ENCODE data around the gene MUCL1. TPM values are rescaled to one million over a fixed set of nuclear protein-coding genes. Genes with fewer than 3 reads are reported as not detected.

Gene MUCL1, protein sequence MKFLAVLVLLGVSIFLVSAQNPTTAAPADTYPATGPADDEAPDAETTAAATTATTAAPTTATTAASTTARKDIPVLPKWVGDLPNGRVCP
- total RNA-seq (2021; fragmentation: NEBNext Ultra II Directional; extraction: Animal tissue kit (Norgen Biotek cat#: 25700)) (not detected in 2 replicates), polyA plus RNA-seq (2011; rRNA removed) (not detected in 2 replicates), polyA minus RNA-seq (2011; rRNA and poly(A)+ RNA removed) (not detected in 2 replicates)
- not detected for polyA plus RNA-seq (2011; cell fraction: cytosol; rRNA removed)
- polyA plus RNA-seq (2011; cell fraction: nucleus; rRNA removed): not detected
- not detected in 4 replicates for polyA plus RNA-seq (2012, experiment 1 of 2)
- not detected for polyA plus RNA-seq (2012, experiment 2 of 2)
- not detected for polyA plus RNA-seq (2013, experiment 1 of 2)
- not detected for polyA plus RNA-seq (2013, experiment 2 of 2)
- polyA minus RNA-seq (2011; cell fraction: cytosol; rRNA and poly(A)+ RNA removed): not detected
- polyA minus RNA-seq (2011; cell fraction: nucleus; rRNA and poly(A)+ RNA removed): not detected
- long read RNA-seq, experiment 1: 0 reads
- long read RNA-seq, experiment 2: 0 reads

DNA sequence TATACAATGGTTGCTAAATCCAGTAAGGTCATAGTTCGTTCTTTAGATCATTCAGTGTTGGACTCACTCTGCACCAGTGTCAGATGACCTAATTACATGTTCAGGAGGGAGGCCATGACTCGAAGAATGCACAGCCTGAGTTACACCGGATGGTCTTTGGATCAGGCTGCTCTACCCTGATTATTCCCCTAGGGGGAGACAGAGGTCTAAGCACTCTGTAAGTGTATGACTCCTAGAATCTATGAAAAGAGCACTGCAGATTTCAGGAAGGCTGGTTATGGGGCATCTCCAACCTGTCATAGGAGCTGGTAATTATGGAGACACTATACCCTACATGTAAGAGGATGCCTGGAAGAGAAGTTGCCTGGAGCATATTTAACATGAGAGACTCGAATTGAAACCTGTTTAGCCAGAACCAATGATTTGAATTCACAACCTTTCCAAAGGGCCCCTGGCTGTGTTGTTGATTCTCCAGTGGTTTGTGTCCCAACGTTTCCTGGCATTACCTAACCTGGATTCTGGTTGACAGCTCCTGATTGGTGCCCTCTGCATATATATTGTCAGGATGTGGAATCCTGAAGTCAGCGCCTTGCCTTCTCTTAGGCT is at the start of gene MUCL1:
TSS of gene MUCL1 (plus strand) at position 584 of the 606 bp plus-strand sequence. CDS start 67 bp downstream, outside the sequence.
- no peak within 1 kb of the TSS for H3K18ac ChIP-seq (ENCODE audit: extremely low read depth, low read length)
- H3K27me3 ChIP-seq (replicated peaks in 1 of 4; ENCODE audit: control insufficient read depth in 3 of 4, extremely low read depth in 1 of 4, insufficient read depth in 3 of 4, low read length in 3 of 4): peaks cover 0 to 5% (median 1%) of the 10 kb centered on the region in 4 experiments; a peak in 4 of 7 replicates
- H3K4me3 ChIP-seq (ENCODE audit: extremely low read depth in 1 of 4, insufficient read depth in 2 of 4, low read depth in 3 of 4, low read length in 4 of 4): no peak within 1 kb of the TSS
- no peak within 1 kb of the TSS for H2BK12ac ChIP-seq (ENCODE audit: low read depth, low read length)
- FAIRE-seq (peak; percentile 95), DNase-seq (ENCODE audit: low read depth in 1 of 2, low spot score in 2 of 2) (peak; percentile 49 to 86)
- H3K56ac ChIP-seq (replicated peaks; ENCODE audit: insufficient read length, low read depth, low read length): no peak within 1 kb of the TSS
- no peak within 1 kb of the TSS for H3K23ac ChIP-seq (ENCODE audit: insufficient read length)
- no peak within 1 kb of the TSS for H3K27ac ChIP-seq (ENCODE audit: low read depth, low read length)
- H4K5ac ChIP-seq (ENCODE audit: insufficient read length, low read depth, low read length): no peak within 1 kb of the TSS
- no peak within 1 kb of the TSS for H4K8ac ChIP-seq (ENCODE audit: extremely low read depth, insufficient read depth, low read length)
- no peak within 1 kb of the TSS for H2AFZ ChIP-seq (ENCODE audit: low read length)
- H3K14ac ChIP-seq (ENCODE audit: insufficient read length): no peak within 1 kb of the TSS
- H3K9me3 ChIP-seq (ENCODE audit: insufficient read depth in 2 of 2, low read depth in 1 of 2, low read length in 1 of 2): no peaks in the 10 kb centered on the region
- H3K4me1 ChIP-seq (replicated peaks in 1 of 4; ENCODE audit: control insufficient read depth in 3 of 4, insufficient read depth in 4 of 4, low read length in 3 of 4): peaks cover 0 to 7% (median 0%) of the 10 kb centered on the region in 4 experiments; a peak in 1 of 7 replicates
- H4K20me1 ChIP-seq (replicated peaks in 1 of 2; ENCODE audit: control insufficient read depth in 1 of 2, insufficient read depth in 2 of 2, low read length in 2 of 2): no peaks in the 10 kb centered on the region
- H3K79me1 ChIP-seq (ENCODE audit: low read depth, low read length): no peaks in the 10 kb centered on the region
- 55% methylated on average over 6 of the region's 6 CpGs; no CpG with 5 or more reads in 1 of the 2 experiments for WGBS, 2 experiments (ENCODE audit: extremely low coverage in 1 of 2, insufficient coverage in 1 of 2, insufficient read length in 1 of 2, insufficient replicate concordance in 2 of 2, low coverage in 1 of 2, low lambda C conversion rate in 2 of 2, missing lambda C conversion rate in 1 of 2)
- H3K36me3 ChIP-seq (ENCODE audit: control insufficient read depth in 2 of 4, insufficient read depth in 4 of 4, low read length in 3 of 4): no peaks in the 10 kb centered on the region
- H2BK20ac ChIP-seq (ENCODE audit: low read length): no peak within 1 kb of the TSS
- ChIA-PET CTCF (ENCODE audit: partially characterized antibody) (interaction anchor here (0.7 to 4.8 kb wide), 20 partner anchors 9 to 852 kb away, joined by 3 to 46 read pairs (median 3); no protein-coding TSS in a partner anchor), POLR2A (ENCODE audit: partially characterized antibody) (no interaction called here)
- H3K79me2 ChIP-seq (ENCODE audit: control insufficient read depth in 1 of 2, insufficient read depth in 2 of 2, low read length in 2 of 2): no peaks in the 10 kb centered on the region
- H2BK15ac ChIP-seq (ENCODE audit: low read length): no peak within 1 kb of the TSS
- H3K4me2 ChIP-seq (ENCODE audit: insufficient read depth in 1 of 2, low read depth in 2 of 2, low read length in 2 of 2): no peak within 1 kb of the TSS
- H2BK120ac ChIP-seq (replicated peaks; ENCODE audit: low read depth, low read length): no peak within 1 kb of the TSS
- H3K9ac ChIP-seq (replicated peaks in 1 of 4; ENCODE audit: extremely low read depth in 1 of 4, low read depth in 3 of 4, low read length in 3 of 4): peak within 1 kb of the TSS in 1 of 4 experiments; percentile 43; a peak in 1 of 7 replicates
- H3K23me2 ChIP-seq (ENCODE audit: low read depth, low read length): no peaks in the 10 kb centered on the region; the same call in 1 of the 2 replicates
- H2AK5ac ChIP-seq (ENCODE audit: low read depth, low read length): no peak within 1 kb of the TSS
- H3K4ac ChIP-seq (replicated peaks; ENCODE audit: insufficient read length, low read depth, low read length): no peak within 1 kb of the TSS
- no peak within 1 kb of the TSS for H4K91ac ChIP-seq (replicated peaks; ENCODE audit: insufficient read length, low read length)
- H2BK5ac ChIP-seq (ENCODE audit: low read depth, low read length): no peak within 1 kb of the TSS
- TF ChIP-seq, protein P1, sequence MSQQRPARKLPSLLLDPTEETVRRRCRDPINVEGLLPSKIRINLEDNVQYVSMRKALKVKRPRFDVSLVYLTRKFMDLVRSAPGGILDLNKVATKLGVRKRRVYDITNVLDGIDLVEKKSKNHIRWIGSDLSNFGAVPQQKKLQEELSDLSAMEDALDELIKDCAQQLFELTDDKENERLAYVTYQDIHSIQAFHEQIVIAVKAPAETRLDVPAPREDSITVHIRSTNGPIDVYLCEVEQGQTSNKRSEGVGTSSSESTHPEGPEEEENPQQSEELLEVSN (IDR thresholded peaks at IDR 0.05): no peak
- TF ChIP-seq, protein P2, sequence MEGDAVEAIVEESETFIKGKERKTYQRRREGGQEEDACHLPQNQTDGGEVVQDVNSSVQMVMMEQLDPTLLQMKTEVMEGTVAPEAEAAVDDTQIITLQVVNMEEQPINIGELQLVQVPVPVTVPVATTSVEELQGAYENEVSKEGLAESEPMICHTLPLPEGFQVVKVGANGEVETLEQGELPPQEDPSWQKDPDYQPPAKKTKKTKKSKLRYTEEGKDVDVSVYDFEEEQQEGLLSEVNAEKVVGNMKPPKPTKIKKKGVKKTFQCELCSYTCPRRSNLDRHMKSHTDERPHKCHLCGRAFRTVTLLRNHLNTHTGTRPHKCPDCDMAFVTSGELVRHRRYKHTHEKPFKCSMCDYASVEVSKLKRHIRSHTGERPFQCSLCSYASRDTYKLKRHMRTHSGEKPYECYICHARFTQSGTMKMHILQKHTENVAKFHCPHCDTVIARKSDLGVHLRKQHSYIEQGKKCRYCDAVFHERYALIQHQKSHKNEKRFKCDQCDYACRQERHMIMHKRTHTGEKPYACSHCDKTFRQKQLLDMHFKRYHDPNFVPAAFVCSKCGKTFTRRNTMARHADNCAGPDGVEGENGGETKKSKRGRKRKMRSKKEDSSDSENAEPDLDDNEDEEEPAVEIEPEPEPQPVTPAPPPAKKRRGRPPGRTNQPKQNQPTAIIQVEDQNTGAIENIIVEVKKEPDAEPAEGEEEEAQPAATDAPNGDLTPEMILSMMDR (IDR thresholded peaks at IDR 0.05; ENCODE audit: control extremely low read depth in 1 of 3, insufficient read depth in 1 of 3, low read depth in 1 of 3, low read length in 3 of 3): peak; percentile 35 to 87 (median 79)
- peak; percentile 89 to 94 for TF ChIP-seq RAD21 (IDR thresholded peaks at IDR 0.05 in 1 of 2, conservative IDR thresholded peaks at IDR 0.05 in 1 of 2; ENCODE audit: low read depth in 2 of 2, low read length in 2 of 2)
- TF ChIP-seq SAP30 (IDR thresholded peaks at IDR 0.05; ENCODE audit: insufficient read depth, insufficient replicate concordance, low read length): no peak
- TF ChIP-seq TEAD4 (IDR thresholded peaks at IDR 0.05; ENCODE audit: low read depth, low read length): no peak
